ENCODE results near the gene EXOC1.

DNA sequence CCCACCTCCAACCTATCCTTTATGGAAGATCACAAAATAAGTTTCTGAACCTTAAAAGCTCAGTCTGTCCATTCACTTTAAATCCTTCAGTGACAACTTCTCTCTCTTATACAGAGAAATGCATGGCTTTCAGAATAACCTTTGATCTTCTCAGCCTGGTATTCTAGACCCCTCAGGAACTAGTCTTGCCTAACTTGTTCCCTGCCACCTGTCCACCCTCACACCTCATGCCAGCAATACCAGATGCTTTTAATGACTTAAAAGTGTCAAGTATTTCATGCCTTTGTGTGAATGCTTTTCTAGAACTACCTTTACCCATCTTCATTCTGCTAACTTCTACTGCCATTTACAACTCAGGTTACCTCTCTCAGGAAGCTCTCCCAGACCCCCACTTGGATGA, 26.5 kb upstream of the EXOC1 start:
- TF ChIP-seq CTCF (IDR thresholded peaks at IDR 0.05) (no peak), POLR2A (IDR thresholded peaks at IDR 0.05) (no peak), POLR2AphosphoS5 (IDR thresholded peaks at IDR 0.05) (no peak)
